Measurements from ENCODE around the gene ATP2B1. TPM values are rescaled to one million over a fixed set of nuclear protein-coding genes. Genes with fewer than 3 reads are reported as not detected.
A peak's percentile ranks its signal among the peaks of the same experiment; 100 is the strongest.
"Not testable (repeated sequence)": the region's sequence is repeated elsewhere in the genome, so short reads cannot be mapped to it uniquely, and the experiment has no call there.

Gene ATP2B1
- total and polyA plus RNA-seq, 7 experiments from 2014 or later, result 11.0 to 101 (median 43.3) TPM

DNA sequence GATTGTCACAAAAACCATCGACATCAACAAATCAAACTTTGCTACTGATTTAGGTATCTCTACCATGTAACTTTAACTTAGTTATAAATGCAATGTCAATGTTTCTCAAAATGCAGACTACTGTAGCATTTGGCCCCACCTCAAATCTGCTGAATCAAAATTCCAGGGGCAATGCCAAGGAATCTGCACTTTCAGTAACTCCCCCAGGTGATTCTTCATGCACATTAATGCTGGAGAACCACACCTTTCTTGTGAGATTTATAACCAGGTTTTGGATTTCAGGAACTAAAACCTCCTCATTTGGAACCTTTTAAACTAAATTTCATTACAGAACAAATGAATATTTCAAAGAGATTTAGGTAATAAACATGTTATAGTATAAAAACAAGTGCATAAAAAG, 4.9 kb downstream of the ATP2B1 start:
- H3K36me3 Mint-ChIP-seq, result peaks cover 0 to 6% (median 0%) of the 10 kb centered on the region in 5 donors
- Histone ChIP-seq H3K4me3 (ENCODE audit: low read length) (no peak overlapping the region), H3K27me3 (ENCODE audit: control insufficient read depth in 2 of 2, insufficient read depth in 2 of 2, low read length in 2 of 2) (no peaks in the 10 kb centered on the region), H3K9me3 (ENCODE audit: control insufficient read depth in 2 of 3, low read length in 3 of 3) (no peaks in the 10 kb centered on the region), H3K36me3 (ENCODE audit: control insufficient read depth in 2 of 3, insufficient read depth in 3 of 3, low read length in 3 of 3) (no peaks in the 10 kb centered on the region), H3K27ac (ENCODE audit: low read depth, low read length) (no peak overlapping the region), H3K4me1 (ENCODE audit: control insufficient read depth in 2 of 2, insufficient read depth in 2 of 2, low read length in 2 of 2) (peaks cover 16 to 47% of the 10 kb centered on the region in 2 donors)
- intact Hi-C loops (cut with micrococcal nuclease), result loop anchor here in 1 of 2 donors (2.0 kb wide), 1 partner anchor 13 kb away; no protein-coding TSS in a partner anchor
- ChIA-PET POLR2A (no interaction called here), CTCF (no interaction called here)
- ATAC-seq, result no peak
- peaks cover 0 to 3% (median 0%) of the 10 kb centered on the region in 11 donors for H3K9me3 Mint-ChIP-seq
- no peak for DNase-seq
- H3K27me3 Mint-ChIP-seq, result peaks cover 0 to 18% (median 0%) of the 10 kb centered on the region in 5 donors
- H3K4me1 Mint-ChIP-seq, result peaks cover 19 to 83% (median 68%) of the 10 kb centered on the region in 7 donors
- peak overlapping the region in 1 of 10 donors; percentile 49 for H3K4me3 Mint-ChIP-seq
- H3K27ac Mint-ChIP-seq, result peak overlapping the region in 1 of 9 donors; percentile 54

DNA sequence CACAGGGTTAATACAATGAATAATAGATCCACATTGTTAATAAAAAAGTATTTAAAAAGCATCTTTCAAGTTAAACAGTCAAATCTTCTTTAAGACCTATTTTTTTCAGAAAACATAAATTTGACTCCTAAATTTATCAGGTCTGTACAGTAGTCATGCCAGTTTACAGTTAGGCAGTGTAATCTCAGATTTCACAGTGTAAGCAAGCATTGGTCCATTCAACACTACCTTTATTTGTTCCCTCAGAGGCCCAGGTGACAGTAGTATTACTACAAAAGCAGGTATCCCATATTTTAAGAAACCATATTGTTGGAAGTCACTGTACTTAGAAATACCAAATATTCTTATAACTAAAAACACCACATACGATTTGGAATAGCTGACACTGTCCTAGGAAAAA, 6.1 kb downstream of the ATP2B1 start:
- Mint-ChIP-seq H3K36me3 (peaks cover 0 to 10% (median 0%) of the 10 kb centered on the region in 5 donors), H3K9me3 (peaks cover 0 to 3% (median 0%) of the 10 kb centered on the region in 11 donors), H3K27me3 (peaks cover 0 to 16% (median 0%) of the 10 kb centered on the region in 5 donors), H3K4me1 (peaks cover 16 to 96% (median 81%) of the 10 kb centered on the region in 7 donors), H3K4me3 (peak overlapping the region in 1 of 10 donors; percentile 1), H3K27ac (no peak overlapping the region)
- Histone ChIP-seq H3K4me1 (ENCODE audit: control insufficient read depth in 2 of 2, insufficient read depth in 2 of 2, low read length in 2 of 2) (peaks cover 16 to 48% of the 10 kb centered on the region in 2 donors), H3K9me3 (ENCODE audit: control insufficient read depth in 2 of 3, low read length in 3 of 3) (no peaks in the 10 kb centered on the region), H3K27me3 (ENCODE audit: control insufficient read depth in 2 of 2, insufficient read depth in 2 of 2, low read length in 2 of 2) (no peaks in the 10 kb centered on the region), H3K4me3 (ENCODE audit: low read length) (no peak overlapping the region), H3K27ac (ENCODE audit: low read depth, low read length) (no peak overlapping the region), H3K36me3 (ENCODE audit: control insufficient read depth in 2 of 3, insufficient read depth in 3 of 3, low read length in 3 of 3) (no peaks in the 10 kb centered on the region)
- POLR2A ChIA-PET, result no interaction called here
- CTCF ChIA-PET, result no interaction called here
- intact Hi-C loops (cut with micrococcal nuclease), result no loop called here
- ATAC-seq (no peak), DNase-seq (no peak)

DNA sequence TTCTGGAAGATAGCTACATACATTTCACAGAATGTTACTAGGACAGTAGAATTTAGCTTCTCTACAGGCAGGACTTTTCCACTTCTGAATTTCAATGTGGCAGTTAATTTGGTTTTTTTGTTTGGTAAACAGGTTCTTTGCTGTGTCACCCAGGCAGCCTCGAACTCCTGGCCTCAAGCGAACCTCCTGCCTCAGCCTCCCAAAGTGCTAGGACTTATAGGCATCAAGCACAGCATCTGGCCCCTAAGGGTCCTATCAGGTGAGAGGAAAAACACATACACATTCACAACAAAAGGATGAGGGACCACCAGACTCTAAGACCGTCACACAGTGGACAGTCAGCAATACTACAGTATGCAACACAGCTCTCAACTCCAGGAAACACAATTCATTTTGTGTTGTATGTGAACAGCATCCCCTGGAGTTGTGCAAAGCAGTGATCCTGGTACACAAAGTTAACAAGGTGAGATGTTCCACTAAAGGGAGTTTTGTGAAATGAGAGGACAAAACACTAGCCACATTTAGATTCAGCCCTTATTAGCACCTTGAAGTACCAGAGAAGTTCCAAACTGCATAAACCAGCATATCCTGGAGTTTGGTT, 6.9 kb downstream of the ATP2B1 start:
- DNase-seq (no peak), ATAC-seq (no peak)
- POLR2A ChIA-PET, result no interaction called here
- Histone ChIP-seq H3K4me1 (ENCODE audit: control insufficient read depth in 2 of 2, insufficient read depth in 2 of 2, low read length in 2 of 2) (peaks cover 15 to 44% of the 10 kb centered on the region in 2 donors), H3K36me3 (ENCODE audit: control insufficient read depth in 2 of 3, insufficient read depth in 3 of 3, low read length in 3 of 3) (no peaks in the 10 kb centered on the region), H3K4me3 (ENCODE audit: low read length) (no peak overlapping the region), H3K27ac (ENCODE audit: low read depth, low read length) (no peak overlapping the region), H3K9me3 (ENCODE audit: control insufficient read depth in 2 of 3, low read length in 3 of 3) (no peaks in the 10 kb centered on the region), H3K27me3 (ENCODE audit: control insufficient read depth in 2 of 2, insufficient read depth in 2 of 2, low read length in 2 of 2) (no peaks in the 10 kb centered on the region)
- H3K27ac Mint-ChIP-seq, result peak overlapping the region in 1 of 9 donors; percentile 23
- peaks cover 0 to 3% (median 0%) of the 10 kb centered on the region in 11 donors for H3K9me3 Mint-ChIP-seq
- intact Hi-C loops (cut with micrococcal nuclease), result no loop called here
- peaks cover 0 to 10% (median 0%) of the 10 kb centered on the region in 5 donors for H3K36me3 Mint-ChIP-seq
- CTCF ChIA-PET, result interaction anchor here (0.7 kb wide), 1 partner anchor 250 kb away, joined by 3 read pairs; no protein-coding TSS in a partner anchor
- H3K4me3 Mint-ChIP-seq, result no peak overlapping the region
- H3K27me3 Mint-ChIP-seq, result peaks cover 0 to 15% (median 0%) of the 10 kb centered on the region in 5 donors
- peaks cover 8 to 97% (median 82%) of the 10 kb centered on the region in 7 donors for H3K4me1 Mint-ChIP-seq

GRCh38 chr12:89700191-89700810, 8.3 kb downstream of the ATP2B1 start:
- Histone ChIP-seq H3K27me3 (ENCODE audit: control insufficient read depth in 2 of 2, insufficient read depth in 2 of 2, low read length in 2 of 2) (no peaks in the 10 kb centered on the region), H3K27ac (ENCODE audit: low read depth, low read length) (no peak overlapping the region), H3K4me3 (ENCODE audit: low read length) (no peak overlapping the region), H3K36me3 (ENCODE audit: control insufficient read depth in 2 of 3, insufficient read depth in 3 of 3, low read length in 3 of 3) (no peaks in the 10 kb centered on the region), H3K4me1 (ENCODE audit: control insufficient read depth in 2 of 2, insufficient read depth in 2 of 2, low read length in 2 of 2) (peaks cover 9 to 46% of the 10 kb centered on the region in 2 donors), H3K9me3 (ENCODE audit: control insufficient read depth in 2 of 3, low read length in 3 of 3) (no peaks in the 10 kb centered on the region)
- ATAC-seq, result no peak
- H3K36me3 Mint-ChIP-seq, result peaks cover 0 to 10% (median 0%) of the 10 kb centered on the region in 5 donors
- intact Hi-C loops (cut with micrococcal nuclease), result no loop called here
- CTCF ChIA-PET, result no interaction called here
- peaks cover 4 to 97% (median 79%) of the 10 kb centered on the region in 7 donors for H3K4me1 Mint-ChIP-seq
- peaks cover 0 to 3% (median 0%) of the 10 kb centered on the region in 11 donors for H3K9me3 Mint-ChIP-seq
- H3K4me3 Mint-ChIP-seq, result peak overlapping the region in 1 of 10 donors; percentile 6
- DNase-seq, result no peak
- H3K27me3 Mint-ChIP-seq, result peaks cover 0 to 4% (median 0%) of the 10 kb centered on the region in 5 donors
- POLR2A ChIA-PET, result interaction anchor here (0.5 to 1.4 kb wide), 2 partner anchors 9 to 106 kb away, joined by 3 read pairs; partner anchors contain the start of gene ATP2B1
- no peak overlapping the region for H3K27ac Mint-ChIP-seq

DNA sequence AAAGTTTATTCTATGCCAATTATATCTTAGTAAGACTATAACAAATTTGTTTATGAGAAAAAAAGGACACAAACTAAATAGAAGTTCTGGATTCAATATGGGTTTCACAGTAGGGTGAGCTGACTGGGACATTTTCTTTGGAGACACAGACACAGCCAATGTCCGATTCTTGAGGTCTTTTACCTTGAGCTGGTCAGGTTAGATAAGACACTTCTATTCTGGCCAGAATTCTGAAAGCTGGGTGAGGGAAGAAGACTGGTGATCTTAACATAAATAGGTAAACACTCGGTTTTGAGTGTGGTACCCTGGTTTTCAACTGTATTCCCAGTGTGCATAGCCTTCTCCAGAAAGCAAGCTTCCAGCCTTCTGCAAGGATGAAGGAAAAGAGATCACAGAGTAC, 10.0 kb downstream of the ATP2B1 start:
- H3K36me3 ChIP-seq (ENCODE audit: control insufficient read depth in 2 of 3, insufficient read depth in 3 of 3, low read length in 3 of 3), result no peaks in the 10 kb centered on the region
- no peak overlapping the region for H3K4me3 ChIP-seq (ENCODE audit: low read length)
- CTCF ChIA-PET, result interaction anchor here (0.6 kb wide), 1 partner anchor 60 kb away, joined by 3 read pairs; no protein-coding TSS in a partner anchor
- Mint-ChIP-seq H3K4me1 (peaks cover 4 to 96% (median 76%) of the 10 kb centered on the region in 7 donors), H3K4me3 (no peak overlapping the region), H3K27me3 (peaks cover 0 to 2% (median 0%) of the 10 kb centered on the region in 5 donors), H3K27ac (no peak overlapping the region), H3K9me3 (peaks cover 0 to 3% (median 0%) of the 10 kb centered on the region in 11 donors), H3K36me3 (peaks cover 0 to 10% (median 0%) of the 10 kb centered on the region in 5 donors)
- intact Hi-C loops (cut with micrococcal nuclease), result no loop called here
- H3K27ac ChIP-seq (ENCODE audit: low read depth, low read length), result no peak overlapping the region
- no peak for DNase-seq
- ATAC-seq, result no peak
- POLR2A ChIA-PET, result interaction anchor here (0.7 to 1.3 kb wide), 2 partner anchors 10 to 23 kb away, joined by 3 to 7 read pairs; partner anchors contain the start of gene ATP2B1
- no peaks in the 10 kb centered on the region for H3K9me3 ChIP-seq (ENCODE audit: control insufficient read depth in 2 of 3, low read length in 3 of 3)
- no peaks in the 10 kb centered on the region for H3K27me3 ChIP-seq (ENCODE audit: control insufficient read depth in 2 of 2, insufficient read depth in 2 of 2, low read length in 2 of 2)
- peaks cover 9 to 31% of the 10 kb centered on the region in 2 donors for H3K4me1 ChIP-seq (ENCODE audit: control insufficient read depth in 2 of 2, insufficient read depth in 2 of 2, low read length in 2 of 2)

DNA sequence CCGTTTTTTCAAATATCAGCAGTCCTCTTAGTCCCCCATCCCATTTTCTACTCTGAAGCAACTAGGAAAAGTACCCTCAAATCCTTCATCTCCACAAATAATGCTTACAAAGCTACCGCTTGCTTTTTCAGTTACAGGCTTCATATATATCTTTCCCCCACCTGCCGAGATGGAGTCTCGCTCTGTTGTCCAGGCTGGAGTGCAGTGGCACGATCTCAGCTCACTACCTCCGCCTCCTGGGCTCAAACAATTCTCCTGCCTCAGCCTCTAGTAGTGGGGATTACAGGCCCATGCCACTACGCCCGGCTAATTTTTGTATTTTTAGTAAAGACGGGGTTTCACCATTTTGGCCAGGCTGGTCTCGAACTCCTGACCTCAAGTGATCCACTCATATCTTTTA, 10.9 kb downstream of the ATP2B1 start:
- not testable (repeated sequence) for H3K27ac Mint-ChIP-seq
- CTCF ChIA-PET, result interaction anchor here (0.6 kb wide), 1 partner anchor 9 kb away, joined by 3 read pairs; no protein-coding TSS in a partner anchor

More for the DNA sequence above, 10.9 kb downstream of the ATP2B1 start:
- ATAC-seq; H3K4me3 ChIP-seq (ENCODE audit: low read length); H3K27me3 ChIP-seq (ENCODE audit: control insufficient read depth in 2 of 2, insufficient read depth in 2 of 2, low read length in 2 of 2); H3K9me3 Mint-ChIP-seq; H3K27ac ChIP-seq (ENCODE audit: low read depth, low read length); DNase-seq; H3K27me3 Mint-ChIP-seq; intact Hi-C loops (cut with micrococcal nuclease); H3K9me3 ChIP-seq (ENCODE audit: control insufficient read depth in 2 of 3, low read length in 3 of 3); H3K36me3 ChIP-seq (ENCODE audit: control insufficient read depth in 2 of 3, insufficient read depth in 3 of 3, low read length in 3 of 3): not testable (repeated sequence)
- peak overlapping the region in 4 of 10 donors; percentile 2 to 27 (median 12) for H3K4me3 Mint-ChIP-seq
- POLR2A ChIA-PET, result interaction anchor here (0.8 kb wide), 1 partner anchor 11 kb away, joined by 3 read pairs; the partner anchor contains the start of gene ATP2B1
- peaks cover 4 to 98% (median 78%) of the 10 kb centered on the region in 7 donors for H3K4me1 Mint-ChIP-seq
- peaks cover 0 to 10% (median 0%) of the 10 kb centered on the region in 5 donors for H3K36me3 Mint-ChIP-seq
- peaks cover 9 to 28% of the 10 kb centered on the region in 2 donors for H3K4me1 ChIP-seq (ENCODE audit: control insufficient read depth in 2 of 2, insufficient read depth in 2 of 2, low read length in 2 of 2)
